HEK293 (cell line): ENCODE results near the gene RASA3.

Source experiments
- CTCF ChIA-PET: fragments of 350-600 bp; formaldehyde crosslinking; extraction: SDS; loops from one replicate; lab custom pipeline; 2021; ENCODE audit warnings: antibody characterized with exemption; lab: Yijun Ruan, JAX
- POLR2A ChIA-PET: fragments of 300-600 bp; formaldehyde crosslinking; extraction: SDS; loops from one replicate; lab custom pipeline; 2020; ENCODE audit warnings: antibody characterized with exemption, inconsistent platforms; lab: Yijun Ruan, JAX
- H3K27ac ChIP-seq: fragments of 200-500 bp; sonication (Bioruptor generic); 2 replicates; pipeline ENCODE4 v1.5.1; 2014; ENCODE audit warnings: low read depth, low read length, control low read depth, inconsistent platforms; ENCODE audit errors: extremely low read depth
- H3K36me3 ChIP-seq, 2 experiments: fragments of 200-500 bp in 1 of 2; sonication (Bioruptor generic) in 1 of 2; 1 replicate in 1 of 2; 2 replicates in 1 of 2; pipeline ENCODE4 v1.5.1; 2014 to 2017; ENCODE audit warnings: inconsistent platforms in 2 of 2, low read length in 2 of 2; ENCODE audit not compliant: control insufficient read depth in 2 of 2, insufficient read depth in 1 of 2
- H3K4me1 ChIP-seq: fragments of 200-500 bp; sonication (Bioruptor generic); 2 replicates; pipeline ENCODE4 v1.5.1; 2014; ENCODE audit warnings: mild to moderate bottlenecking, low read length, inconsistent platforms; ENCODE audit not compliant: control insufficient read depth, insufficient read depth
- H3K4me3 ChIP-seq: 2 replicates; pipeline ENCODE4 v1.5.1; 2011; ENCODE audit warnings: low read depth, mild to moderate bottlenecking, control low read depth, low read length, moderate library complexity
- H3K9me3 ChIP-seq: fragments of 200-500 bp; sonication (Bioruptor generic); 2 replicates; pipeline ENCODE4 v1.5.1; 2014; ENCODE audit warnings: low read depth, low read length, inconsistent platforms; ENCODE audit not compliant: control insufficient read depth, insufficient read depth
- MYNN ChIP-seq: fragments of 450-650 bp; formaldehyde crosslinking; IDR thresholded peaks from 2 replicates; pipeline ENCODE4 v1.5.1; 2016; ENCODE audit warnings: missing biosample characterization, missing genetic modification characterization, borderline replicate concordance
- SCRT2 ChIP-seq: fragments of 450-650 bp; formaldehyde crosslinking; IDR thresholded peaks from 2 replicates; pipeline ENCODE4 v1.5.1; 2016; ENCODE audit warnings: missing biosample characterization, missing genetic modification characterization
- SP7 ChIP-seq: fragments of 450-650 bp; formaldehyde crosslinking; IDR thresholded peaks from 2 replicates; pipeline ENCODE4 v1.5.1; 2016; ENCODE audit warnings: missing biosample characterization, missing genetic modification characterization
- TSHZ1 ChIP-seq: fragments of 450-650 bp; formaldehyde crosslinking; IDR thresholded peaks from 2 replicates; pipeline ENCODE4 v1.5.1; 2016; ENCODE audit warnings: missing biosample characterization, missing genetic modification characterization, borderline replicate concordance
- WT1 ChIP-seq: fragments of 450-650 bp; formaldehyde crosslinking; IDR thresholded peaks from 2 replicates; pipeline ENCODE4 v1.5.1; 2016; ENCODE audit warnings: missing biosample characterization, missing genetic modification characterization
- ZBTB48 ChIP-seq: fragments of 450-650 bp; formaldehyde crosslinking; IDR thresholded peaks from 2 replicates; pipeline ENCODE4 v1.5.1; 2016; ENCODE audit warnings: missing biosample characterization, missing genetic modification characterization
- ZFP41 ChIP-seq: fragments of 450-650 bp; formaldehyde crosslinking; IDR thresholded peaks from 2 replicates; pipeline ENCODE4 v1.5.1; 2016; ENCODE audit warnings: missing biosample characterization, missing genetic modification characterization, borderline replicate concordance
- ZNF132 ChIP-seq: fragments of 450-650 bp; formaldehyde crosslinking; IDR thresholded peaks from 2 replicates; pipeline ENCODE4 v1.5.1; 2017; ENCODE audit warnings: missing biosample characterization, missing genetic modification characterization, borderline replicate concordance
- ZNF157 ChIP-seq: fragments of 450-650 bp; formaldehyde crosslinking; IDR thresholded peaks from 2 replicates; pipeline ENCODE4 v1.5.1; 2016; ENCODE audit warnings: missing biosample characterization, missing genetic modification characterization
- ZNF175 ChIP-seq: fragments of 450-650 bp; formaldehyde crosslinking; IDR thresholded peaks from 2 replicates; pipeline ENCODE4 v1.5.1; 2016; ENCODE audit warnings: missing biosample characterization, missing genetic modification characterization
- ZNF214 ChIP-seq: fragments of 450-650 bp; formaldehyde crosslinking; IDR thresholded peaks from 2 replicates; pipeline ENCODE4 v1.5.1; 2017; ENCODE audit warnings: missing biosample characterization, mild to moderate bottlenecking, missing genetic modification characterization, borderline replicate concordance
- ZNF239 ChIP-seq: fragments of 450-650 bp; formaldehyde crosslinking; IDR thresholded peaks from 2 replicates; pipeline ENCODE4 v1.5.1; 2016; ENCODE audit warnings: missing biosample characterization, missing genetic modification characterization
- ZNF266 ChIP-seq: fragments of 450-650 bp; formaldehyde crosslinking; IDR thresholded peaks from 2 replicates; pipeline ENCODE4 v1.5.1; 2016; ENCODE audit warnings: missing biosample characterization, missing genetic modification characterization, low read depth
- ZNF280C ChIP-seq: fragments of 450-650 bp; formaldehyde crosslinking; IDR thresholded peaks from 2 replicates; pipeline ENCODE4 v1.5.1; 2016; ENCODE audit warnings: missing biosample characterization, missing genetic modification characterization
- ZNF280D ChIP-seq: fragments of 450-650 bp; formaldehyde crosslinking; IDR thresholded peaks from 2 replicates; pipeline ENCODE4 v1.5.1; 2016; ENCODE audit warnings: missing biosample characterization, missing genetic modification characterization
- ZNF292 ChIP-seq: fragments of 450-650 bp; formaldehyde crosslinking; IDR thresholded peaks from 2 replicates; pipeline ENCODE4 v1.5.1; 2016; ENCODE audit warnings: low read depth, missing biosample characterization, missing genetic modification characterization, borderline replicate concordance
- ZNF394 ChIP-seq: fragments of 450-650 bp; formaldehyde crosslinking; IDR thresholded peaks from 2 replicates; pipeline ENCODE4 v1.5.1; 2016; ENCODE audit warnings: missing biosample characterization, missing genetic modification characterization, mild to moderate bottlenecking, moderate library complexity, borderline replicate concordance
- ZNF433 ChIP-seq: fragments of 450-650 bp; formaldehyde crosslinking; IDR thresholded peaks from 2 replicates; pipeline ENCODE4 v1.5.1; 2016; ENCODE audit warnings: missing biosample characterization, missing genetic modification characterization, low read depth
- ZNF510 ChIP-seq: fragments of 450-650 bp; formaldehyde crosslinking; IDR thresholded peaks from 2 replicates; pipeline ENCODE4 v1.5.1; 2018; ENCODE audit warnings: mild to moderate bottlenecking, missing genetic modification characterization, missing biosample characterization; ENCODE audit not compliant: insufficient replicate concordance
- ZNF530 ChIP-seq: fragments of 450-650 bp; formaldehyde crosslinking; IDR thresholded peaks from 2 replicates; pipeline ENCODE4 v1.5.1; 2016; ENCODE audit warnings: low read depth, missing biosample characterization, missing genetic modification characterization
- ZNF596 ChIP-seq: fragments of 450-650 bp; IDR thresholded peaks from 2 replicates; pipeline ENCODE4 v1.5.0; 2018; ENCODE audit warnings: missing biosample characterization, mild to moderate bottlenecking, missing genetic modification characterization, moderate library complexity
- ZNF670 ChIP-seq: fragments of 450-650 bp; formaldehyde crosslinking; IDR thresholded peaks from 2 replicates; pipeline ENCODE4 v1.5.1; 2016; ENCODE audit warnings: missing biosample characterization, missing genetic modification characterization, low read depth
- ZNF76 ChIP-seq: fragments of 450-650 bp; formaldehyde crosslinking; IDR thresholded peaks from 2 replicates; pipeline ENCODE4; 2016; ENCODE audit warnings: low read depth, missing biosample characterization, missing genetic modification characterization, borderline replicate concordance
- ZNF830 ChIP-seq: fragments of 450-650 bp; IDR thresholded peaks from 2 replicates; pipeline ENCODE4 v1.5.0; 2018; ENCODE audit warnings: missing biosample characterization, missing genetic modification characterization, low read depth, mild to moderate bottlenecking, moderate library complexity

The RASA3 gene

GRCh38 chr13:114162533-114162922 lies 30.1 kb upstream of the RASA3 start:
- Histone ChIP-seq H3K36me3 (no peaks in the 10 kb centered on the region), H3K27ac (no peak overlapping the region), H3K9me3 (no peaks in the 10 kb centered on the region), H3K4me1 (no peaks in the 10 kb centered on the region), H3K4me3 (no peak overlapping the region)
- ChIA-PET CTCF (no interaction called here), POLR2A (no interaction called here)
- TF ChIP-seq ZNF76 (tag by site-specific recombination) (no peak), SCRT2 (tag by site-specific recombination) (no peak), ZNF292 (tag by site-specific recombination) (no peak), ZNF280D (tag by site-specific recombination) (no peak), ZNF433 (tag by site-specific recombination) (no peak), ZNF214 (tag by site-specific recombination) (no peak), ZNF394 (tag by site-specific recombination) (no peak), WT1 (tag by site-specific recombination) (no peak), ZNF132 (tag by site-specific recombination) (no peak), ZNF830 (tag by site-specific recombination) (no peak), ZNF670 (no peak), ZBTB48 (tag by site-specific recombination) (no peak), ZNF510 (tag by site-specific recombination) (no peak), ZNF596 (tag by site-specific recombination) (no peak), MYNN (tag by site-specific recombination) (no peak)

- Histone ChIP-seq H3K9me3 (no peaks in the 10 kb centered on the region), H3K36me3 (no peaks in the 10 kb centered on the region), H3K4me1 (no peaks in the 10 kb centered on the region), H3K4me3 (no peak overlapping the region), H3K27ac (no peak overlapping the region)
- CTCF ChIA-PET = no interaction called here
- POLR2A ChIA-PET = no interaction called here
- TF ChIP-seq SP7 = no peak
- TF ChIP-seq ZNF280C = no peak
- TF ChIP-seq ZNF157 (tag by site-specific recombination) = no peak
- TF ChIP-seq ZNF530 (tag by site-specific recombination) = no peak
- TF ChIP-seq ZNF266 = no peak
- no peak for TF ChIP-seq ZNF239 (tag by site-specific recombination)
- no peak for TF ChIP-seq ZFP41 (tag by site-specific recombination)
- TF ChIP-seq ZNF175 (tag by site-specific recombination) = no peak
- TF ChIP-seq TSHZ1 (tag by site-specific recombination) = no peak
Observed at GRCh38 chr13:114161644-114162532, 29.5 kb upstream of the RASA3 start.
